Osteoblast (primary cell): Measurements from ENCODE around the gene NDUFV2. TPM values are rescaled to one million over a fixed set of nuclear protein-coding genes. Genes with fewer than 3 reads are reported as not detected.

Experiments
- DNase-seq: peaks from one replicate; pipeline ENCODE4 v3.0.0; 2011; ENCODE audit warnings: low spot score, mixed read lengths; ENCODE audit not compliant: insufficient read length; ENCODE audit errors: missing footprints
- H2AFZ ChIP-seq: 2 replicates; pipeline ENCODE4 v1.6.0; 2011; ENCODE audit warnings: mild to moderate bottlenecking, low read length
- H3K27ac ChIP-seq: 2 replicates; pipeline ENCODE4 v1.5.1; 2011; ENCODE audit warnings: mild to moderate bottlenecking, low read depth, low read length, moderate library complexity
- H3K27me3 ChIP-seq: 2 replicates; pipeline ENCODE4 v1.6.0; 2012; ENCODE audit warnings: mild to moderate bottlenecking, control low read depth, inconsistent platforms, low read length, moderate library complexity; ENCODE audit not compliant: insufficient read depth
- H3K36me3 ChIP-seq: 2 replicates; pipeline ENCODE4 v1.5.1; 2011; ENCODE audit warnings: mild to moderate bottlenecking, low read length, control low read depth, moderate library complexity; ENCODE audit not compliant: insufficient read depth
- H3K4me1 ChIP-seq: 2 replicates; pipeline ENCODE4 v1.5.1; 2011; ENCODE audit warnings: mild to moderate bottlenecking, low read length, control low read depth, moderate library complexity; ENCODE audit not compliant: insufficient read depth
- H3K4me2 ChIP-seq: 2 replicates; pipeline ENCODE4 v1.6.0; 2011; ENCODE audit warnings: mild to moderate bottlenecking, low read length; ENCODE audit not compliant: insufficient read depth
- H3K4me3 ChIP-seq: fragments of 200-600 bp; sonication (generic); 3 replicates; pipeline ENCODE4 v1.5.1; 2012; ENCODE audit warnings: mild to moderate bottlenecking, low read length, inconsistent platforms; ENCODE audit not compliant: insufficient read depth
- H3K79me2 ChIP-seq: 2 replicates; pipeline ENCODE4 v1.6.0; 2012; ENCODE audit warnings: mild to moderate bottlenecking, low read length, control low read depth, inconsistent platforms; ENCODE audit not compliant: insufficient read depth
- H3K9me3 ChIP-seq: 2 replicates; pipeline ENCODE4 v1.5.1; 2011; ENCODE audit warnings: low read depth, low read length, control low read depth
- H4K20me1 ChIP-seq: 2 replicates; pipeline ENCODE4 v1.6.0; 2012; ENCODE audit warnings: mild to moderate bottlenecking, low read length, control low read depth; ENCODE audit not compliant: insufficient read depth
- CTCF ChIP-seq: IDR thresholded peaks from 2 replicates; pipeline ENCODE4 v1.5.1; 2011; ENCODE audit warnings: mild to moderate bottlenecking, low read depth, low read length, moderate library complexity; ENCODE audit errors: extremely low read depth
- total RNA-seq: library from RNA; depleted of rRNA; stranded (reverse); fragments of >200 nt; gene quantifications from 2 replicates; pipeline ENCODE4 v1.2.3, GENCODE V29; 2012

NDUFV2 gene
- total RNA-seq, 1 donor, result 95.9 TPM

- H3K4me3 ChIP-seq, result no peak overlapping the region
- H3K79me2 ChIP-seq, result no peaks in the 10 kb centered on the region
- no peak overlapping the region for H3K4me2 ChIP-seq
- no peaks in the 10 kb centered on the region for H3K27me3 ChIP-seq
- peaks cover 4% of the 10 kb centered on the region for H3K4me1 ChIP-seq
- no peaks in the 10 kb centered on the region for H3K36me3 ChIP-seq
- no peak overlapping the region for H2AFZ ChIP-seq
- no peak overlapping the region for H3K27ac ChIP-seq
- H4K20me1 ChIP-seq, result no peaks in the 10 kb centered on the region
- no peak for TF ChIP-seq CTCF
- no peak for DNase-seq
- H3K9me3 ChIP-seq, result no peaks in the 10 kb centered on the region
Observed at GRCh38 chr18:9066358-9066757, 36.1 kb upstream of the NDUFV2 start.

DNA sequence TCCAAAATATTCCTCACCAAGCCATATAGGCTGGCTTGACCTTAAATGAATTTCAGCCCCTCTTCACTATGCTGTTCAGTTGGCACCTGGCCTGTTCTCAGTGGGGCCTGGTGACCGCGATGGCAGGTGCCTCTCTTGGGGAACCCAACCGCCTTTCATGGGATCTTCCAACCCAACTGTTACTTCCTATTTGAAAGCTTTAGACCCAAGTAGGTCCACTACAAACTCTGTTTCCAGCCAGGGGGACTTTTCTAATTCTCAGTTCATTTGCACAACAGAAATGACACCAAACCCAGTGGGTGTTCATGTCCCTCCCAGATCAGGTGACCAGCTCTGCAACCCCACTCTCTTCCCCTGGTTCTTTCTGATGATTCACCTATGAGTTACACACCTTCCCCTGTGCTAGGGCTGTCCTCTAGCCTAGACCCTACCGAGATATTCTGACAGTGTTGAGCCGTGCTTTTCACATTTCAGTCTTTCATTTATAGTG, 35.6 kb upstream of the NDUFV2 start:
- Histone ChIP-seq H3K4me2 (no peak overlapping the region), H4K20me1 (no peaks in the 10 kb centered on the region), H2AFZ (no peak overlapping the region), H3K9me3 (no peaks in the 10 kb centered on the region), H3K27ac (no peak overlapping the region), H3K4me3 (no peak overlapping the region), H3K79me2 (no peaks in the 10 kb centered on the region), H3K4me1 (peaks cover 4% of the 10 kb centered on the region), H3K27me3 (no peaks in the 10 kb centered on the region), H3K36me3 (no peaks in the 10 kb centered on the region)
- no peak for DNase-seq
- no peak for TF ChIP-seq CTCF

GRCh38 chr18:9067823-9068222, 34.7 kb upstream of the NDUFV2 start:
- Histone ChIP-seq H3K79me2 (no peaks in the 10 kb centered on the region), H3K27ac (no peak overlapping the region), H3K36me3 (no peaks in the 10 kb centered on the region), H3K4me3 (no peak overlapping the region), H4K20me1 (no peaks in the 10 kb centered on the region), H3K9me3 (no peaks in the 10 kb centered on the region), H3K27me3 (no peaks in the 10 kb centered on the region), H3K4me2 (no peak overlapping the region), H3K4me1 (peaks cover 4% of the 10 kb centered on the region), H2AFZ (no peak overlapping the region)
- no peak for TF ChIP-seq CTCF
- DNase-seq, result no peak

DNA sequence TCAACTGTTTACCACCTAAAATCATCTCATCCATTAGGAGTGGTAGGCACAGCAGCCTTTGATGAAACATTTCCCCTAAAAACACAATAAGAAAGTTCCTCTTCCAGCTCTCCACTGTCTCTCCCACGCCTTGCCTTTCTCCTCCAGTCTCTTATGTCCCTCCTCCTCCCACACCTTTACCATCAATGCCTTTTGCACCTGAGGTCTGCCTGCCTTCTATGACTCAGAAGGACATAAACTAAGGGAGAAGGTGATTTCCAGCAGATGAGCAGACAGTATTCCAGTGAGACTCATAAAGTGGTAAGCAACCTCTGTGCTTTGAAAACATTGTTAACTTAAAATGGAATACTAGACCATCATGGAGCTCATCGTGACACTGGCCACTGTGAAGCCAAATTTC, 34.2 kb upstream of the NDUFV2 start:
- no peaks in the 10 kb centered on the region for H3K79me2 ChIP-seq
- H2AFZ ChIP-seq, result no peak overlapping the region
- H3K27ac ChIP-seq, result no peak overlapping the region
- no peaks in the 10 kb centered on the region for H3K9me3 ChIP-seq
- no peak overlapping the region for H3K4me2 ChIP-seq
- DNase-seq, result no peak
- H3K27me3 ChIP-seq, result no peaks in the 10 kb centered on the region
- peaks cover 4% of the 10 kb centered on the region for H3K4me1 ChIP-seq
- no peak for TF ChIP-seq CTCF
- H4K20me1 ChIP-seq, result no peaks in the 10 kb centered on the region
- no peaks in the 10 kb centered on the region for H3K36me3 ChIP-seq
- no peak overlapping the region for H3K4me3 ChIP-seq
